ENCODE measurements around the gene KCNAB2. TPM values are rescaled to one million over a fixed set of nuclear protein-coding genes. Genes with fewer than 3 reads are reported as not detected.

Gene KCNAB2
- total RNA-seq, 1 donor from 2014 or later, result 7.2 TPM

- Mint-ChIP-seq H3K9me3 (no peaks in the 10 kb centered on the region), H3K27me3 (peaks cover 15% of the 10 kb centered on the region), H3K4me3 (no peak overlapping the region)
Measured at GRCh38 chr1:6145864-6146410, 100.2 kb downstream of the KCNAB2 start.

GRCh38 chr1:6148497-6149241, 103.0 kb downstream of the KCNAB2 start:
- H3K9me3 Mint-ChIP-seq, result no peaks in the 10 kb centered on the region
- no peaks in the 10 kb centered on the region for H3K36me3 Mint-ChIP-seq
- peak; percentile 86 for DNase-seq (ENCODE audit: extremely low spot score, unreplicated experiment)
- H3K27me3 Mint-ChIP-seq, result peaks cover 21% of the 10 kb centered on the region
- TF ChIP-seq CTCF (conservative IDR thresholded peaks at IDR 0.05), result no peak
- peak overlapping the region; percentile 61 for H3K27ac Mint-ChIP-seq
- H3K4me3 Mint-ChIP-seq, result peak overlapping the region; percentile 88
- H3K4me1 Mint-ChIP-seq (ENCODE audit: unreplicated experiment), result peaks cover 19% of the 10 kb centered on the region

More at GRCh38 chr1:6145864-6146410, 100.2 kb downstream of the KCNAB2 start:
- no peaks in the 10 kb centered on the region for H3K36me3 Mint-ChIP-seq
- no peak overlapping the region for H3K27ac Mint-ChIP-seq
- no peak for DNase-seq (ENCODE audit: extremely low spot score, unreplicated experiment)
- no peak for TF ChIP-seq CTCF (conservative IDR thresholded peaks at IDR 0.05)
- peaks cover 15% of the 10 kb centered on the region for H3K4me1 Mint-ChIP-seq (ENCODE audit: unreplicated experiment)

GRCh38 chr1:6149597-6149996, 103.9 kb downstream of the KCNAB2 start:
- Mint-ChIP-seq H3K4me3 (no peak overlapping the region), H3K36me3 (no peaks in the 10 kb centered on the region), H3K27ac (no peak overlapping the region), H3K27me3 (peaks cover 19% of the 10 kb centered on the region), H3K4me1 (ENCODE audit: unreplicated experiment) (peaks cover 11% of the 10 kb centered on the region), H3K9me3 (no peaks in the 10 kb centered on the region)
- TF ChIP-seq CTCF (conservative IDR thresholded peaks at IDR 0.05), result no peak
- no peak for DNase-seq (ENCODE audit: extremely low spot score, unreplicated experiment)

GRCh38 chr1:6150006-6150938, 104.6 kb downstream of the KCNAB2 start:
- Mint-ChIP-seq H3K27me3 (peaks cover 19% of the 10 kb centered on the region), H3K4me1 (ENCODE audit: unreplicated experiment) (peaks cover 8% of the 10 kb centered on the region), H3K27ac (no peak overlapping the region), H3K36me3 (no peaks in the 10 kb centered on the region), H3K4me3 (no peak overlapping the region), H3K9me3 (no peaks in the 10 kb centered on the region)
- no peak for TF ChIP-seq CTCF (conservative IDR thresholded peaks at IDR 0.05)
- no peak for DNase-seq (ENCODE audit: extremely low spot score, unreplicated experiment)

Other genes with a start within 250 kb of the KCNAB2 start
- 10.3 and 21.7 TPM in 2 replicates for gene NPHP4, start 53.5 kb upstream of the KCNAB2 start, total RNA-seq (ENCODE audit: low replicate concordance)
- 0.70 and 3.0 TPM in 2 replicates for gene CHD5, start 134.4 kb downstream of the KCNAB2 start, total RNA-seq (ENCODE audit: low replicate concordance)
- gene RPL22, start 153.7 kb downstream of the KCNAB2 start, total RNA-seq (ENCODE audit: low replicate concordance), result 499 and 541 TPM in 2 replicates
- 34.5 and 37.0 TPM in 2 replicates for gene RNF207, start 160.2 kb downstream of the KCNAB2 start, total RNA-seq (ENCODE audit: low replicate concordance)
- gene ICMT, start 190.1 kb downstream of the KCNAB2 start, total RNA-seq (ENCODE audit: low replicate concordance), result 56.6 and 63.5 TPM in 2 replicates
- gene HES3, start 198.3 kb downstream of the KCNAB2 start, total RNA-seq (ENCODE audit: low replicate concordance), result not detected in 2 replicates
- gene GPR153, start 215.2 kb downstream of the KCNAB2 start, total RNA-seq (ENCODE audit: low replicate concordance), result 6.1 and 8.5 TPM in 2 replicates

Measured in type B pancreatic cell (in vitro differentiated cells).